NOMO-1 treated with DMSO at 0.1 percent for 48 hours (cell line): ENCODE data around the gene CFAP97D1.
A peak's percentile ranks its signal among the peaks of the same experiment; 100 is the strongest.

Experiments used
- DNase-seq: peaks from one replicate; lab custom pipeline; 2025; ENCODE audit not compliant: unreplicated experiment; lab: John Stamatoyannopoulos, UW

CFAP97D1 gene

GRCh38 chr17:43767713-43768059 lies 12.5 kb upstream of the CFAP97D1 start:
- no peak for DNase-seq

- peak; percentile 97 for DNase-seq
Observed at GRCh38 chr17:43768382-43768781, 11.9 kb upstream of the CFAP97D1 start.

- DNase-seq: no peak
Observed at GRCh38 chr17:43768943-43769342, 11.3 kb upstream of the CFAP97D1 start.

- no peak for DNase-seq
Observed at GRCh38 chr17:43769426-43769825, 10.8 kb upstream of the CFAP97D1 start.

- DNase-seq: no peak
Observed at GRCh38 chr17:43769859-43770258, 10.4 kb upstream of the CFAP97D1 start.

- DNase-seq: no peak
Observed at GRCh38 chr17:43770957-43771356, 9.3 kb upstream of the CFAP97D1 start.

- DNase-seq: no peak
Observed at GRCh38 chr17:43771463-43771862, 8.8 kb upstream of the CFAP97D1 start.

- peak; percentile 97 for DNase-seq
Observed at GRCh38 chr17:43772877-43773648, 7.2 kb upstream of the CFAP97D1 start.

- no peak for DNase-seq
Observed at GRCh38 chr17:43774304-43775250, 5.7 kb upstream of the CFAP97D1 start.

GRCh38 chr17:43778337-43779144 lies 1.7 kb upstream of the CFAP97D1 start, which contains the start of gene DUSP3:
Gene DUSP3 (minus strand): TSS chr17:43778977. CDS start chr17:43778924, 53 bp downstream.
- peak; percentile 69 for DNase-seq

GRCh38 chr17:43779145-43780125 lies 800 bp upstream of the CFAP97D1 start:
- DNase-seq: peak; percentile 71

- DNase-seq: no peak
Observed at GRCh38 chr17:43782913-43783680, 2.9 kb downstream of the CFAP97D1 start.

GRCh38 chr17:43784068-43784467 lies 3.8 kb downstream of the CFAP97D1 start:
- no peak for DNase-seq

GRCh38 chr17:43784628-43785101 lies 4.4 kb downstream of the CFAP97D1 start:
- DNase-seq: no peak

GRCh38 chr17:43787728-43788127 lies 7.5 kb downstream of the CFAP97D1 start:
- DNase-seq: peak; percentile 86

- no peak for DNase-seq
Observed at GRCh38 chr17:43788540-43788939, 8.3 kb downstream of the CFAP97D1 start.

- DNase-seq: no peak
Observed at GRCh38 chr17:43789482-43789881, 9.2 kb downstream of the CFAP97D1 start.

GRCh38 chr17:43790311-43790940 lies 10.2 kb downstream of the CFAP97D1 start:
- DNase-seq: no peak

- DNase-seq: no peak
Observed at GRCh38 chr17:43791589-43791988, 11.4 kb downstream of the CFAP97D1 start.
